Liver (tissue), 9 donors: ENCODE results near the gene ADAMTS19. TPM values are rescaled to one million over a fixed set of nuclear protein-coding genes. Genes with fewer than 3 reads are reported as not detected.

Experiments
- DNase-seq: peaks from one replicate; pipeline ENCODE4 v3.0.0-alpha.2; 2017; ENCODE audit warnings: low spot score
- H3K27ac ChIP-seq, 2 donors: one replicate each; pipeline ENCODE4 v1.7.0; 2013; ENCODE audit warnings: inconsistent platforms in 2 of 2, low read length in 2 of 2, control low read depth in 1 of 2, low read depth in 1 of 2, mild to moderate bottlenecking in 1 of 2
- H3K27me3 ChIP-seq, 4 donors: one replicate each; pipeline versions ENCODE4 v1.6.1 to v1.7.0; 2013; ENCODE audit warnings: low read length in 3 of 4, inconsistent platforms in 1 of 4, mild to moderate bottlenecking in 1 of 4, moderate library complexity in 1 of 4; ENCODE audit not compliant: control insufficient read depth in 4 of 4, insufficient read depth in 4 of 4
- H3K36me3 ChIP-seq, 4 donors: one replicate each; pipeline versions ENCODE4 v1.6.1 to v1.7.0; 2013; ENCODE audit warnings: low read length in 3 of 4, mild to moderate bottlenecking in 3 of 4, low read depth in 1 of 4, moderate library complexity in 1 of 4; ENCODE audit not compliant: control insufficient read depth in 4 of 4, insufficient read depth in 3 of 4
- H3K4me1 ChIP-seq, 4 donors: one replicate each; pipeline versions ENCODE4 v1.6.1 to v1.7.0; 2013; ENCODE audit warnings: low read length in 3 of 4, mild to moderate bottlenecking in 3 of 4, moderate library complexity in 1 of 4; ENCODE audit not compliant: control insufficient read depth in 4 of 4, insufficient read depth in 4 of 4
- H3K4me3 ChIP-seq, 3 donors: one replicate each; pipeline versions ENCODE4 v1.6.1 to v1.7.0; 2013; ENCODE audit warnings: low read length in 3 of 3, control low read depth in 1 of 3, low read depth in 1 of 3, mild to moderate bottlenecking in 1 of 3
- H3K9ac ChIP-seq, 2 donors: one replicate each; pipeline ENCODE4 v1.7.0; 2013; ENCODE audit warnings: low read length in 2 of 2, mild to moderate bottlenecking in 2 of 2, moderate library complexity in 2 of 2, control low read depth in 1 of 2, low read depth in 1 of 2
- H3K9me3 ChIP-seq, 4 donors: one replicate each; pipeline versions ENCODE4 v1.6.1 to v1.7.0; 2013; ENCODE audit warnings: low read length in 3 of 4; ENCODE audit not compliant: control insufficient read depth in 4 of 4
- ATF3 ChIP-seq: IDR thresholded peaks from 2 replicates; pipeline ENCODE4 v1.6.1; 2016; ENCODE audit warnings: antibody characterized with exemption
- EGR1 ChIP-seq, 2 donors: IDR thresholded peaks; 2 replicates each; pipeline ENCODE4 v1.6.1; 2016 to 2018; ENCODE audit warnings: antibody characterized with exemption in 2 of 2, low read depth in 2 of 2
- FOXA1 ChIP-seq: IDR thresholded peaks from 2 replicates; pipeline ENCODE4 v1.6.1; 2016; ENCODE audit warnings: antibody characterized with exemption
- GABPA ChIP-seq, 2 donors: IDR thresholded peaks in 1 of 2; conservative IDR thresholded peaks in 1 of 2; 2 replicates each; pipeline ENCODE4 v1.6.1; 2016; ENCODE audit warnings: antibody characterized with exemption in 2 of 2, mild to moderate bottlenecking in 1 of 2, moderate library complexity in 1 of 2
- HNF4A ChIP-seq, 2 donors: conservative IDR thresholded peaks; 2 replicates each; pipeline ENCODE4 v1.6.1; 2016; ENCODE audit warnings: antibody characterized with exemption in 2 of 2, mild to moderate bottlenecking in 2 of 2
- HNF4G ChIP-seq: IDR thresholded peaks from 2 replicates; pipeline ENCODE4 v1.6.1; 2016; ENCODE audit warnings: antibody characterized with exemption
- JUND ChIP-seq, 2 donors: IDR thresholded peaks; 2 replicates each; pipeline ENCODE4 v1.6.1; 2016; ENCODE audit warnings: antibody characterized with exemption in 2 of 2
- MAX ChIP-seq: IDR thresholded peaks from 2 replicates; pipeline ENCODE4 v1.6.1; 2016; ENCODE audit warnings: antibody characterized with exemption
- NR2F2 ChIP-seq: IDR thresholded peaks from 2 replicates; pipeline ENCODE4 v1.6.1; 2016; ENCODE audit warnings: antibody characterized with exemption
- RAD21 ChIP-seq, 2 donors: IDR thresholded peaks; 2 replicates each; pipeline ENCODE4 v1.6.1; 2016; ENCODE audit warnings: antibody characterized with exemption in 2 of 2, mild to moderate bottlenecking in 2 of 2
- RXRA ChIP-seq, 2 donors: IDR thresholded peaks; 2 replicates each; pipeline ENCODE4 v1.6.1; 2017 to 2018; ENCODE audit warnings: antibody characterized with exemption in 2 of 2, mild to moderate bottlenecking in 1 of 2
- SP1 ChIP-seq: IDR thresholded peaks from 2 replicates; pipeline ENCODE4 v1.6.1; 2018; ENCODE audit warnings: antibody characterized with exemption, mild to moderate bottlenecking
- YY1 ChIP-seq: IDR thresholded peaks from 2 replicates; pipeline ENCODE4 v1.6.1; 2016; ENCODE audit warnings: antibody characterized with exemption, mild to moderate bottlenecking
- WGBS: extraction: QIAGEN DNeasy Blood & Tissue Kit; methylation state at CpG from one replicate; pipeline ENCODE4 v1.1.7; 2013; 5-methylcytosine and 5-hydroxymethylcytosine counted together
- polyA plus RNA-seq, 2 donors: library from polyadenylated mRNA; stranded (reverse) in 1 of 2; unstranded in 1 of 2; fragments of 200-250 nt in 1 of 2; fragments of >200 nt in 1 of 2; fragmentation: Nextera tagmentation in 1 of 2; extraction: Ambion mirVana in 1 of 2; gene quantifications; one replicate each; pipeline versions ENCODE4 v1.2.1 to v1.2.3, GENCODE V29; 2013 to 2015
- total RNA-seq, 2 donors: library from RNA; depleted of rRNA; stranded (reverse); fragments of >200 nt; gene quantifications; one replicate each; pipeline ENCODE4 v1.2.3, GENCODE V29; 2014
- TF ChIP-seq, protein P1 (sequence below): IDR thresholded peaks from 2 replicates; pipeline ENCODE4 v1.6.1; 2016; ENCODE audit warnings: antibody characterized with exemption
- TF ChIP-seq, protein P2 (sequence below): fragments of 150-350 bp; IDR thresholded peaks from 2 replicates; pipeline ENCODE4 v1.5.1; 2017; ENCODE audit warnings: improper control_type of control experiment, low read depth, low read length; ENCODE audit not compliant: missing input control
- TF ChIP-seq, protein P3 (sequence below): IDR thresholded peaks from 2 replicates; pipeline ENCODE4 v1.6.1; 2016; ENCODE audit warnings: antibody characterized with exemption, mild to moderate bottlenecking
- donor health status: healthy.
- donor health status: healthy.
- donor health status: healthy.
- donor health status: healthy.
- donor health status: healthy.

The ADAMTS19 gene
- total and polyA plus RNA-seq, 4 donors: 0.09 TPM; not detected in 3

DNA sequence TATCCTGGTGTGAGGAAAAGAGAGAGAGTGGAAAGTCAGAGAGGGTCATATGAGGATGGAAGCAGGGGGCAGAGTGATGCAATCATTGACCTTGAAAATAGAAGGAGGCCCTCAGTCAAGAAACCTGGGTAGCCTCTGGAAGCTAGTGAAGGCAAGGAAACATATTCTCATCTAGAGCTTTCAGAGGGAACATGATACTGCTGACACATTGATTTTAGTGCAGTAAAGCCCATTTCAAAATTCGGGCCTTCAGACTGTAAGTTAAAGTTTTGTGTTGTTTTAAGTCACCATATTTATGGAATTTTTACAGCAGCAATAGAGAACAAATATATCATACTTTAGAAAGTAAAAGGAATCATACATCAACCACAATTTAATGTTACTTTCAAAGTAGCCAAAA lies 87.0 kb downstream of the ADAMTS19 start:
- H3K27ac ChIP-seq: no peak overlapping the region
- no peak overlapping the region for H3K4me3 ChIP-seq
- H3K27me3 ChIP-seq: no peaks in the 10 kb centered on the region
- no peak for DNase-seq
- WGBS: 54% methylated on average over 1 of the region's 1 CpG
- H3K9ac ChIP-seq: no peak overlapping the region
- H3K9me3 ChIP-seq: no peaks in the 10 kb centered on the region
- H3K4me1 ChIP-seq: no peaks in the 10 kb centered on the region
- no peaks in the 10 kb centered on the region for H3K36me3 ChIP-seq
- TF ChIP-seq, protein P1, sequence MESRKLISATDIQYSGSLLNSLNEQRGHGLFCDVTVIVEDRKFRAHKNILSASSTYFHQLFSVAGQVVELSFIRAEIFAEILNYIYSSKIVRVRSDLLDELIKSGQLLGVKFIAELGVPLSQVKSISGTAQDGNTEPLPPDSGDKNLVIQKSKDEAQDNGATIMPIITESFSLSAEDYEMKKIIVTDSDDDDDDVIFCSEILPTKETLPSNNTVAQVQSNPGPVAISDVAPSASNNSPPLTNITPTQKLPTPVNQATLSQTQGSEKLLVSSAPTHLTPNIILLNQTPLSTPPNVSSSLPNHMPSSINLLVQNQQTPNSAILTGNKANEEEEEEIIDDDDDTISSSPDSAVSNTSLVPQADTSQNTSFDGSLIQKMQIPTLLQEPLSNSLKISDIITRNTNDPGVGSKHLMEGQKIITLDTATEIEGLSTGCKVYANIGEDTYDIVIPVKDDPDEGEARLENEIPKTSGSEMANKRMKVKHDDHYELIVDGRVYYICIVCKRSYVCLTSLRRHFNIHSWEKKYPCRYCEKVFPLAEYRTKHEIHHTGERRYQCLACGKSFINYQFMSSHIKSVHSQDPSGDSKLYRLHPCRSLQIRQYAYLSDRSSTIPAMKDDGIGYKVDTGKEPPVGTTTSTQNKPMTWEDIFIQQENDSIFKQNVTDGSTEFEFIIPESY: no peak
- TF ChIP-seq MAX (no peak), ATF3 (no peak), HNF4A (conservative IDR thresholded peaks at IDR 0.05) (no peak), GABPA (IDR thresholded peaks at IDR 0.05 in 1 of 2, conservative IDR thresholded peaks at IDR 0.05 in 1 of 2) (no peak), RAD21 (IDR thresholded peaks at IDR 0.05) (no peak), YY1 (no peak), RXRA (IDR thresholded peaks at IDR 0.05) (no peak), HNF4G (no peak), FOXA1 (no peak), JUND (IDR thresholded peaks at IDR 0.05) (no peak), EGR1 (IDR thresholded peaks at IDR 0.05; ENCODE audit: low read depth in 2 of 2) (no peak), NR2F2 (no peak), SP1 (no peak)
- TF ChIP-seq, protein P2, sequence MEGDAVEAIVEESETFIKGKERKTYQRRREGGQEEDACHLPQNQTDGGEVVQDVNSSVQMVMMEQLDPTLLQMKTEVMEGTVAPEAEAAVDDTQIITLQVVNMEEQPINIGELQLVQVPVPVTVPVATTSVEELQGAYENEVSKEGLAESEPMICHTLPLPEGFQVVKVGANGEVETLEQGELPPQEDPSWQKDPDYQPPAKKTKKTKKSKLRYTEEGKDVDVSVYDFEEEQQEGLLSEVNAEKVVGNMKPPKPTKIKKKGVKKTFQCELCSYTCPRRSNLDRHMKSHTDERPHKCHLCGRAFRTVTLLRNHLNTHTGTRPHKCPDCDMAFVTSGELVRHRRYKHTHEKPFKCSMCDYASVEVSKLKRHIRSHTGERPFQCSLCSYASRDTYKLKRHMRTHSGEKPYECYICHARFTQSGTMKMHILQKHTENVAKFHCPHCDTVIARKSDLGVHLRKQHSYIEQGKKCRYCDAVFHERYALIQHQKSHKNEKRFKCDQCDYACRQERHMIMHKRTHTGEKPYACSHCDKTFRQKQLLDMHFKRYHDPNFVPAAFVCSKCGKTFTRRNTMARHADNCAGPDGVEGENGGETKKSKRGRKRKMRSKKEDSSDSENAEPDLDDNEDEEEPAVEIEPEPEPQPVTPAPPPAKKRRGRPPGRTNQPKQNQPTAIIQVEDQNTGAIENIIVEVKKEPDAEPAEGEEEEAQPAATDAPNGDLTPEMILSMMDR: no peak
- TF ChIP-seq, protein P3, sequence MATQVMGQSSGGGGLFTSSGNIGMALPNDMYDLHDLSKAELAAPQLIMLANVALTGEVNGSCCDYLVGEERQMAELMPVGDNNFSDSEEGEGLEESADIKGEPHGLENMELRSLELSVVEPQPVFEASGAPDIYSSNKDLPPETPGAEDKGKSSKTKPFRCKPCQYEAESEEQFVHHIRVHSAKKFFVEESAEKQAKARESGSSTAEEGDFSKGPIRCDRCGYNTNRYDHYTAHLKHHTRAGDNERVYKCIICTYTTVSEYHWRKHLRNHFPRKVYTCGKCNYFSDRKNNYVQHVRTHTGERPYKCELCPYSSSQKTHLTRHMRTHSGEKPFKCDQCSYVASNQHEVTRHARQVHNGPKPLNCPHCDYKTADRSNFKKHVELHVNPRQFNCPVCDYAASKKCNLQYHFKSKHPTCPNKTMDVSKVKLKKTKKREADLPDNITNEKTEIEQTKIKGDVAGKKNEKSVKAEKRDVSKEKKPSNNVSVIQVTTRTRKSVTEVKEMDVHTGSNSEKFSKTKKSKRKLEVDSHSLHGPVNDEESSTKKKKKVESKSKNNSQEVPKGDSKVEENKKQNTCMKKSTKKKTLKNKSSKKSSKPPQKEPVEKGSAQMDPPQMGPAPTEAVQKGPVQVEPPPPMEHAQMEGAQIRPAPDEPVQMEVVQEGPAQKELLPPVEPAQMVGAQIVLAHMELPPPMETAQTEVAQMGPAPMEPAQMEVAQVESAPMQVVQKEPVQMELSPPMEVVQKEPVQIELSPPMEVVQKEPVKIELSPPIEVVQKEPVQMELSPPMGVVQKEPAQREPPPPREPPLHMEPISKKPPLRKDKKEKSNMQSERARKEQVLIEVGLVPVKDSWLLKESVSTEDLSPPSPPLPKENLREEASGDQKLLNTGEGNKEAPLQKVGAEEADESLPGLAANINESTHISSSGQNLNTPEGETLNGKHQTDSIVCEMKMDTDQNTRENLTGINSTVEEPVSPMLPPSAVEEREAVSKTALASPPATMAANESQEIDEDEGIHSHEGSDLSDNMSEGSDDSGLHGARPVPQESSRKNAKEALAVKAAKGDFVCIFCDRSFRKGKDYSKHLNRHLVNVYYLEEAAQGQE: no peak
